Glutamatergic neuron (in vitro differentiated cells): ENCODE results near the gene SRM. TPM values are rescaled to one million over a fixed set of nuclear protein-coding genes. Genes with fewer than 3 reads are reported as not detected.
"Not testable (repeated sequence)": the region's sequence is repeated elsewhere in the genome, so short reads cannot be mapped to it uniquely, and the experiment has no call there.

Source experiments
- DNase-seq: peaks from one replicate; pipeline ENCODE4 v3.0.0; 2022
- H3K27ac Mint-ChIP-seq: one replicate; pipeline ENCODE4 v1.8.0; 2020; ENCODE audit warnings: mild to moderate bottlenecking, mixed read lengths, inconsistent platforms; ENCODE audit not compliant: unreplicated experiment
- H3K27me3 Mint-ChIP-seq: one replicate; pipeline ENCODE4 v1.8.0; 2020; ENCODE audit warnings: mild to moderate bottlenecking, moderate library complexity, mixed read lengths, inconsistent platforms; ENCODE audit not compliant: unreplicated experiment
- H3K36me3 Mint-ChIP-seq: one replicate; pipeline ENCODE4 v1.8.0; 2020; ENCODE audit warnings: mild to moderate bottlenecking, mixed read lengths, inconsistent platforms; ENCODE audit not compliant: unreplicated experiment
- H3K4me1 Mint-ChIP-seq: one replicate; pipeline ENCODE4 v1.8.0; 2020; ENCODE audit warnings: mild to moderate bottlenecking, low read depth, mixed read lengths, inconsistent platforms; ENCODE audit not compliant: unreplicated experiment
- H3K4me3 Mint-ChIP-seq: one replicate; pipeline ENCODE4 v1.8.0; 2020; ENCODE audit warnings: mild to moderate bottlenecking, mixed read lengths, inconsistent platforms; ENCODE audit not compliant: unreplicated experiment
- H3K9me3 Mint-ChIP-seq: one replicate; pipeline ENCODE4 v1.8.0; 2020; ENCODE audit warnings: mild to moderate bottlenecking, moderate library complexity, mixed read lengths, inconsistent platforms; ENCODE audit not compliant: unreplicated experiment
- CTCF ChIP-seq: fragments of 200-600 bp; sonication (generic); IDR thresholded peaks from one replicate; pipeline ENCODE4 v1.5.0; 2021; ENCODE audit not compliant: partially characterized antibody, unreplicated experiment
- total RNA-seq: library from RNA; stranded (reverse); fragmentation: NEBNext Ultra II Directional; extraction: Animal tissue kit (Norgen Biotek cat#: 25700); gene quantifications from one replicate; pipeline ENCODE4 v1.2.1, GENCODE V29; 2021; ENCODE audit not compliant: unreplicated experiment

Gene SRM
- total RNA-seq, 1 donor from 2014 or later, result 79.4 TPM

GRCh38 chr1:11024874-11025203 lies 35.0 kb downstream of the SRM start:
- Mint-ChIP-seq H3K4me3 (no peak overlapping the region), H3K27ac (no peak overlapping the region), H3K36me3 (peaks cover 6% of the 10 kb centered on the region), H3K4me1 (no peaks in the 10 kb centered on the region), H3K27me3 (no peaks in the 10 kb centered on the region), H3K9me3 (no peaks in the 10 kb centered on the region)
- DNase-seq, result no peak
- no peak for TF ChIP-seq CTCF

DNA sequence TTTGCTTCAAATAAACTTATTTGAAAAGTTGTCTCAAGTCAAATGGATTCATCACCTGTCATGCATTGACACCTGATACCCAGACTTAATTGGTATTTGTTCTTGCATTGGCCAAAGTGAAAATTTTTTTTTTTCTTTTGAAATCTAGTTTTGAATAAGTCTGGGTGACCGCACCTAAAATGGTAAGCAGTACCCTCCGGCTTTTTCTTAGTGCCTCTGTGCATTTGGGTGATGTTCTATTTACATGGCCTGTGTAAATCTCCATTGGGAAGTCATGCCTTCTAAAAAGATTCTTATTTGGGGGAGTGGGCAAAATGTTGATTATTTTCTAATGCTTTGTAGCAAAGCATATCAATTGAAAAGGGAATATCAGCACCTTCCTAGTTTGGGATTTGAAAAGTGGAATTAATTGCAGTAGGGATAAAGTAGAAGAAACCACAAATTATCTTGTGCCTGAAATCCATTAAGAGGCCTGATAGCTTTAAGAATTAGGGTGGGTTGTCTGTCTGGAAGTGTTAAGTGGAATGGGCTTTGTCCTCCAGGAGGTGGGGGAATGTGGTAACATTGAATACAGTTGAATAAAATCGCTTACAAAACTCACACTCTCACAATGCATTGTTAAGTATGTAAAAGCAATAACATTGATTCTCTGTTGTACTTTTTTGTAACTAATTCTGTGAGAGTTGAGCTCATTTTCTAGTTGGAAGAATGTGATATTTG lies 35.5 kb downstream of the SRM start:
- H3K4me3 Mint-ChIP-seq, result no peak overlapping the region
- H3K36me3 Mint-ChIP-seq, result peaks cover 6% of the 10 kb centered on the region
- no peak for DNase-seq
- H3K9me3 Mint-ChIP-seq, result no peaks in the 10 kb centered on the region
- no peaks in the 10 kb centered on the region for H3K27me3 Mint-ChIP-seq
- H3K27ac Mint-ChIP-seq, result no peak overlapping the region
- H3K4me1 Mint-ChIP-seq, result no peaks in the 10 kb centered on the region
- no peak for TF ChIP-seq CTCF

- TF ChIP-seq CTCF, result no peak
- Mint-ChIP-seq H3K4me1 (no peaks in the 10 kb centered on the region), H3K36me3 (peaks cover 6% of the 10 kb centered on the region), H3K4me3 (no peak overlapping the region), H3K9me3 (no peaks in the 10 kb centered on the region), H3K27ac (peak overlapping the region; percentile 6), H3K27me3 (no peaks in the 10 kb centered on the region)
- no peak for DNase-seq
Measured at GRCh38 chr1:11023201-11023600, 36.6 kb downstream of the SRM start.

DNA sequence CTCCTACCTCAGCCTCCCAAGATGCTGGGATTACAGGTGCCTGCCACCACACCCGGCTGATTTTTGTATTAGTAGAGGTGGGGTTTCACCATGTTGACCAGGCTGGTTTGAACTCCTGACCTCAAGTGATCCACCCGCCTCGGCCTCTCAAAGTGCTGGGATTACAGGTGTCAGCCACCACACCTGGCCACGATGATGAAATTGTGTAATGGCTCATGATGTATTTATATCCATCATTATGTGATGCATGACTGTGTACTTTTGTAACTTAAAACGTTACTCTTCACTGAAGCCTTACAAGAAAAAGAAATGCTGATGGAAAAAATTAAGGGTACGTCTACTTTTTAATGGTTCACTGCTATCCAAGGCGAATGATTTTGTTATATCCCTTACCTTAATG lies 39.8 kb downstream of the SRM start:
- Mint-ChIP-seq H3K4me1 (no peaks in the 10 kb centered on the region), H3K27ac (no peak overlapping the region), H3K4me3 (no peak overlapping the region), H3K9me3 (no peaks in the 10 kb centered on the region), H3K27me3 (no peaks in the 10 kb centered on the region), H3K36me3 (peaks cover 6% of the 10 kb centered on the region)
- no peak for TF ChIP-seq CTCF
- DNase-seq, result no peak

GRCh38 chr1:11019358-11019757 lies 40.5 kb downstream of the SRM start:
- not testable (repeated sequence) for H3K9me3 Mint-ChIP-seq, H3K27me3 Mint-ChIP-seq, H3K4me3 Mint-ChIP-seq, H3K36me3 Mint-ChIP-seq, DNase-seq, H3K27ac Mint-ChIP-seq, H3K4me1 Mint-ChIP-seq
